GM19467 (cell line): Measurements from ENCODE around the gene SUSD3.
"Not testable (repeated sequence)": the region's sequence is repeated elsewhere in the genome, so short reads cannot be mapped to it uniquely, and the experiment has no call there.

ENCODE experiments used
- ATAC-seq: cut with Tn5 transposase; IDR thresholded peaks from one replicate; pipeline ENCODE4 v1.9.1; 2021; ENCODE audit warnings: mild to moderate bottlenecking, moderate library complexity; ENCODE audit not compliant: unreplicated experiment

The SUSD3 gene

DNA sequence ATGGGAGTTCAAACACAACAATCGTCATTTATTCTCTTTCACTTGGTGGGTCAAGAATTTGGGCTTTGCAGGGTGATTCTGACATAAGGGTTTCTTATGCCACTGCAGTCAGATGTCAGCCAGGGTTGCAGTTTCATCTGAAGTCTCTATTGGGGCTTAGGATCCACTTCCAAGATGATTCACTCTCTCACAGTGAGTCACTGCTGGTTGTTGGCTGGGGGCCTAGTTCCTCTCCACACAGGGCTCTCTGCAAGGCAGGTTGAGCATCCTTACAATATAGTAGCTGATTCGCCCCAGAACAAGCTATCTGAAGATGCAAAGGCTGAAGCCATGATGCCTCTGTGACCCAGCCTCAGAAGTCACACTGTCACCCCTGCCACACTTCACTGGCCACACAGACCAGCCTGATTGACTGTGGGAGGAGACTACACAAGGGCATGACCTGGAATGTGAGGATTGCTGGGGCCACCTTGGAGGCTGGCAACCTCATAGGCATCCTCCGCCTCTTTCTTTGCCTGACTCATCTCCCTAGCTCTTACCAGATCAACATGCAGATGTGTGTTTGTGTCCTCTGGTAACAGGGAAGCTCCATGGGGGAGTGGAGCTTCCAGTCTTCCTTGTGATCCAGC, 33.1 kb downstream of the SUSD3 start:
- no peak for ATAC-seq

DNA sequence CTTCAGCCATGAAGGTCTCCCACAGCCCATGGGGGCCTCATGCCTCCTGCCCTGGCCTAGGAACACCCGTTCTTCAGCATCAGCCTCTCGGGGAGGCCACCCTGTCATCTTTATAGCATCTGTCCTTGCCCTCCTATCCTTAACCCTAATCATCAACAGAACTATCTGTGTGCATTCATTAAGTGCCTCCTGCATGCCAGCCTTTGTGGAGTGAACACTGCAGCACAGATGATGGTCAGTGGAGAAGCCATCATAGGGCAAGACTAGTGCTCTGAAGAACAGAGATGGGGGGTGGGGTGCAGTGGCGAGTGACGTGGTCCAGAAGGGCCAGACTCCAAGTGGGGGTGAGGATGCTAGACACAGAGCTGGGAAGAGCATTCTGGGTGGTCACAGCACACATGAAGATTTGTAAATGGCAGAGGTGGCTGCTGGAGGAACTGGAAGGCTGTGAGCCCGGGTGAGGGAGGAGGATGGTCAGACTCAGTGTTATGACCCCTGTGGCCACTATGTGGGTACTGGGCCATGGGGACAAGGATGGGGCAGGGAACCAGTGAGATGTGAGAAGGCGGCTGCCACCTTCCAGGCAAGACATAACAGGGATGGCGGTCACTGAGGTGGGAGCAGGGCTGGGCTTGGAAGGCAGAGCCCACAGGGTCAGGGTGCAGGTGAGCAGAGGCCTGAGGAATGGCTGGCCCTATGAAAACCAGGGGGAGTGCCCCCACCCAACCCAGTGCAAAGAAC, 33.9 kb downstream of the SUSD3 start:
- no peak for ATAC-seq

DNA sequence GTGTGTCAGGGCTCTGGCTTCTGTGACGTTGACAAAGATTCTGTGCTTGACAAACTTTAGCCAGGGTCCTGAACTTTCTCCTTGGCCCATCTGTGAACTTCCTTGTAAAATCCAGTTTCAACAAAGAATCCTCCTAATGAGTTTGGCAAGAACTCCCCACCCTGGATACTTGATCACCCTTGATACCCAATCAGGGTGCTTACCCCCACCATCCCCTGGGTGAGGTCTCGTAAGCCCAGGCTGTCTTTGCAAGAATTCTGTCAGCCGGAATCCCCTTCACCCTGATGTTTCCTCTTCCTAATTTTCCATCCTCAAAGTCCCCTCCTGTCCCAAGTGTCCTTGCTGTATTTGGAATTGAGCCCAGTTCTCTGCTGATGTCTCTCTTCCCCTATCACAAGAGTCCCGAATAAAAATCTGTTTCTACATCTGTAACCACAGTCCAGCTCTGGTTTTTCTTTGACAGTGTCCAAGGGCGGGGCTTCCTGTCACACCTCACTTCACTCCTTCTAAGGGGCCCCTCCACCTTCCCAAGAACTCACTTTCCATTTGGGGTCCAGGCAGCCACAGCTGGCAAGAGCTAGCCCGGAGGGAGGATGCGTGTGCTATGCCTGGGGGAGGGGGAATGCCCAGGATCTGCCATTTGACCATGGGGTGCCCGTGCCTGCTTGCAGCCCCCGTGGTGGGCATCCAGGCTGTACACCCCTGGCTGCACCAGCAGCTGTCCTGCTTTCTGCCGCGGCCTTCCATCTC, 34.8 kb downstream of the SUSD3 start:
- ATAC-seq: no peak

DNA sequence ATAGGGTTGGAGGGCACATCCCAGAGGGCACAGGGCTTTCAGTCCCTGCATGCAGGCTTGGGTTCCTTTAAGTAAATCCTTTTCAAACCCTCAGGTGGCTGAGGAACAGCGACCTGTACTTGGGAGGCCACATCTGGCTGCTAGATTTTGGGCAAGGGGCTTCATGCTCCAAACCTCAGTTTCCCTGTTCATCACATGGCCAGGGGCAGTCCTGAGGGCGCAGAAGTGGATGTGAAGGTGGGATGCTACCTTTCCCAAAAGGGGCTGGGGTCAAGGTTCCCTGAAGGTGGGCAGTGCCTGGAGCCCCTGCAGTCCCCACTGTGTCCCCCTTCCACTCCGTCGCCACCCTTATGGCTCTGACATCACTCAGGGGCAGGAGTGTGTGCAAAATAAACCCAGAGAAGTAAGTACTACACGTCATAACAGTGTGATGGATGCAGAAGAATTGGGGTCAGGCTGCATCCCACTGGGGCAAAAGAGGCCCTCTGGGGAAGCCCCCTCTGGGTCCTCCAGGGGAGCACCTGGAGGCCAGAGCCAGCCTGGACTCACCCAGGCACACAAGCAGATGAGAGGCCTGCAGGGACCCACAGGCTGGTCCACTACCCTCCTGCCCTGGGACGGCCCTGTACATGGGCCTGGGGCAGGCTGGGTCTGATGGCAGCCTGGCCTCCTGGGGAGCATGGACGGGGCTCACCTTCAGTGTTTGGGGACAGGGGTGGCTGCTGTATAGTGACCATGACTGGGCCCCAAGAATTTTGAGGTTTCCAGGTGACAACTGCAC, 35.6 kb downstream of the SUSD3 start:
- ATAC-seq: no peak

DNA sequence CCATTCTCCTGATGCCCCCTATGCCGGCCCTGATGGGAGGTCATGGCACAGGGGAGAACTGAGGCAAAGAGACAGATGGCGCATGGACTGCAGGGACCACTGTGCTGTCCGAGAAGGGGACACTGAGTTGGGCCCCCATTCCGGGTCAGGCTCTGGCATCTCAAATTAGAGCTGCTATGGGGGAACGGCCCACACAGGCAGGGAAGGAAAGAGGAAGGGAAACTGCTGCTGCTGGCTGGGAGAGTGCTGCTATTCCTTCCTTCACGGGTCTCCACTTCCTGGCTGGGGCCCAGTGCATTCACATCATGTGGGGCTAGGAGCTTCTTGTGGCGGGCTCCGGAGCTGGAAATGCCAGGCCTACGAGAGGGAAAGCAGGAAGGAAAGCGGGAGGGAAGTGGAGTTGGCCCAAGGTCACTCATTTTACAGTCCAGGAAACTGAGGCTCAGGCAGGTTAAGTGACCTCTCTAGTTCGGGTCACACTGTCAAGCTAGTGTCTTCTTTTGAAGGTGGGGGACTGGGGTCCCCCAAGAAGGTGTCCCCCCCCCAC, 36.2 kb downstream of the SUSD3 start:
- no peak for ATAC-seq

DNA sequence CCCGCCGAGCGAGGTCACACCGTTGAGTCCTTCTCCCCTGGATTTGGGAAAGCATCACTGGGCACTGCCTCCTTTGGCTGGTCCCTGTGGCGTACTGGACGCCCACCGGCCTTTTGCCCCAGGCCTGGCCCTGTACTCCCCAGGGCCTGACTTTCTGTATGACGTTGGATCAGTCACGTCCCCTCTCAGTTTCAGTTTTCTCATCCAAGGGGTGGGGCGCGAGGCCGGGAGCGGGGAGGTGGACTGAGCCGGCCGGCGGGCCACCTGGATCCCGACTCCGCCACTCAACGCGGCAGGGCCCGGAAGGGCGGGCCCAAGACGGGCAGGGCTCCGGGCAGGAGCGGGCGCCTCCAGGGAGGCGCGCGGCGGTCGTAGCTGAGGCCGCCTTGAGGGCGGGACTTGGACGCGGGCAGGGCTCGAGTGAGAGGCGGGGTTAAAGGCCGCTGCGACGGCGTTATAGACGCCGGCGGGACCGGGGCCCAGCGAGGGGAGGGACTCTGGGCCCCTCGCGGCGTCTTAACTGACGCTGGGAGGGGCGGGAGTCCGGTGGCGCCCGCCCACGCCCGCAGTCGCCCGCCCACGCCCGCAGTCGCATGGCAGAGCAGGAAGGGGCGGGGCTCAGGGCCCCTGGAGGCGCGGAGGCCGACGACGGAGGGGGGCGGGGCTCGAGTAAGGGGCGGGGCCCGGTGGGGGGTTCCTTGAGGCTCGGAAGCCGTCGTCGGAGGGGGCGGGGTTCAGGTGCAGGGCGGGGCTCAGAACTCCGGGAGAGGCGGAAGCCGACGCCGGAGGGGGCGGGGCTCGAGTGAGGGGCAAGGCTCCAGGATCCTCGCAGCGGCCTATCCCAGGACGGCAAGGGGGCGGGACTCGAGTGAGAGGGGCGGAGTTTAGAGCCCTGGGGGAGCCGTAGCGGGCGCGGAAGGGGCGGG, 37.0 kb downstream of the SUSD3 start:
- peak; percentile 55 for ATAC-seq

DNA sequence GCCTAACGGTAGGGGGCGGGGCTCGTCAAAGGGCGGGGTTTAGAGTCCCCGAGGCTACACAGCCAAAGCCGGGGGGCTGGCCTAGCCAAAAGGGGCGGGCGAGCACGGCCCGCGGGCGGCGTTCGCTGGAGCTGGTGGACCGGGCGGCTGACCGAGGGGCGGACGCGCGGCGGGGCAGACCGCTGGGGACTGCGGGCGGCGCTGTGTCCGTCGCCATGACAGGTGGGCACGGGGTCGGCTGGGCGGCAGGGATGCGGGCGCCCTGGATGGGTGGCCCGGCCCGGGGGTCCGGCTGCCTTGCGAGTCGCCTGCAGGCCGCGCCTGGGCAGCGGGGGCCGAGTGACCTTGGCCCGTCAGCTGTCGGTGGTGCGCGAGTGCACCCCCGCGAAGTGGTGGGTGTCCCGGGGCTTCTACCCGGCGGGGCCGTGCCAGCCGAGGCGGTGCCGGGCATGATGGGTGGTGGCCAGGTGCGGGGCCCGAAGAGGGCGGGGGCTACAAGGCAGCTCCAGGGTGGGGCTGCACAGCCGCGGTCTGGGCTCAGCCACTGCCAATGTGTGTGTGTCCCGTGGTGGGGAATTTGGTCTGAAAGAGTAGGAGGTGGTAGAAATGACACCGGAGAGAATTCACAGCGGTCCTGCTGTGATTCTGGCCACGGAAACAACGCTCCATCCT, 37.8 kb downstream of the SUSD3 start, which contains the start of gene CARD19:
Gene CARD19, plus strand, starts transcription at position 87 of the 672 bp plus-strand sequence. Its CDS starts 129 bp downstream, at position 216.
- peak; percentile 29 for ATAC-seq

DNA sequence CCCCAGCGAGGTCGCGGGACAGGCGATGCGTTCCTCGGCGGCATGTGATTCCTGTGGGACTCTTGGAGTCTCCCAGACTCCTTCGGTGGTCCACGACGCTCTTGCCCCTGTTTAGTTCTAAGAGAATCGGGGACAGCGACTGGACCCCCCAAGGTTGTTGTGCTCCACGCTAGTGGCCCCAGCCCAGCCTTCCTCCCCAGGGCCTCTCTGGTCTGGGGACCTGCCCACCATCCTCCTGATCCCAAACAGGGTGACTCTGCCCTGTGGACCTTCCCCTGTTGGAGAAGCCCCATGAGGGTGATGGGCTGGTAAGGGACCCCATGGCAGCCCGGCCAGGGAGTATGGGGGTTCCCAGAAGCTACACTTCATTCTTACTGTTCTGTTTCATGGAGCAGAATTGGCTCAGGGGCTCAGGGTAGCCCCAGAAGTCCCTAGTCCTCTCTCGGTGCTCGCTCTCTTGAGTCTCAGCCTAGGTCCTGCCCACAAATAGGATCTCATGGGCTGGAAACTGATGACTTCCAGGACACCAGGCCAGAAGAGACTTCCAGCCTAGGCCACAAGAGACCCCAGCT, 38.4 kb downstream of the SUSD3 start:
- ATAC-seq: no peak

DNA sequence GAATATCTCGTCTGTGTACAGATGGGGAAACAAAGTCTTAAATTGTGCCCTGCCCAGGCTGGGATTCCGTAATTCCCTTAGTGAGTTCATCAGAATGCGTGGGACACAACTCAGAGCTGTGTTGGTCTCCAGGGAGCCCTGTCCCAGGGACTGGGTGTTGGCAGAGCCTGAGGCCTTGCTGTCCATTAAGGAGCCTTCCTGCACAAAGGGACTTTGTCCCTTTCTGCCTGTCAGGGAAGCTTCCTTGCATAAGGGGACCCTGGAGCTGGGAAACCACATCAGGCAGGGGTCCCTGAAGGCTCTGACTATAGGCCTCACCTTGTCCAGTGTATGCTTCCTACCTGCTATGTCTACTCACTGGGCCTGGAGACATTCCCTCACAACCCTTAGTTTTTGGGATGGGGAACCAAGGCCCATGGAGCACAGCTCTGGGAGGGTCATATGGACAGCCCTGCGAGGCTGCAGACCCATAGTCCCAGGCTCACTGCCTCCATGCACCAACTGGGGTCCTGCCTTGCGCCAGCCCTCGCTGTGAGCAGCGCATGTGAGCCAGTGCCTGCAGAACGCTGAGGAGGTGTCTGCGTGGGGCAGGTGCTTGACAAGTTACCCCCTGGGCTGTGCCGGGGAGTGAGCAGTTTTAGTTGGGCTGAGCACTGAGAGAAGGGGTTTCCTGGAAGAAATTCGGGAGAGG, 39.2 kb downstream of the SUSD3 start:
- no peak for ATAC-seq

DNA sequence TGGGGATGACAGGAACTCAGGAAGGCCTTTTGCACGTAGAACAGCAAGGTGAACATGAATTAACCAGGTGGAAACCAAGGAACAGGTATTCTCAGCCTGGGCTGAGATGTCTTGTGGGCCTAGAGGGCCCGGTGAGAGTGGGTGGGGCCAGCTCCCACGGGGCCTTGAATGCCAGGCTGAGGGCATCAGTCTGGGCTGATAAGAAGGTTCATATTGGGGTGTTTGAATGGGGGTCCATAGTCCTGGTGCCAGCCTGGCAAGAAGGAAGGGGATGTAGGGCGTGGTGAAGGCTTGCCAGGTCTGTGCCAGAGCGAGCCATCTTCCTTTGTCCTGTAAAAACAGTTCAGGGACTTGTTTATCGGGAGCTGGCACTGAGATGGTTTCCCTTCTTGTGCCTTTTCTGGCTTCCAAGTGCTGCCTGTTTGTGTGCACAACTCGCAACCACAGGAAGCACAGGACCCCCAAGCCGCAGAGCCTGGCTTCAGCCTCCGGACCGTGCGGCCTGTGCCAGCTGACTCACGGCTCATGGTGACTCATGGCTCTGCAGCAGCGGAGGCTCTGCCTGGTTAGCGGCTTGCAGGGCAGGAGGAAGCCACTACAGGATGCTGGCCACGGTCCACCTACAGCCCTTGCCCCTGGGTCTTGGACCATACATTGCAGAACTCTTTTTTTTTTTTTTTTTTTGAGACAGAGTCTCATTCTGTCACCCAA, 39.9 kb downstream of the SUSD3 start:
- no peak for ATAC-seq

DNA sequence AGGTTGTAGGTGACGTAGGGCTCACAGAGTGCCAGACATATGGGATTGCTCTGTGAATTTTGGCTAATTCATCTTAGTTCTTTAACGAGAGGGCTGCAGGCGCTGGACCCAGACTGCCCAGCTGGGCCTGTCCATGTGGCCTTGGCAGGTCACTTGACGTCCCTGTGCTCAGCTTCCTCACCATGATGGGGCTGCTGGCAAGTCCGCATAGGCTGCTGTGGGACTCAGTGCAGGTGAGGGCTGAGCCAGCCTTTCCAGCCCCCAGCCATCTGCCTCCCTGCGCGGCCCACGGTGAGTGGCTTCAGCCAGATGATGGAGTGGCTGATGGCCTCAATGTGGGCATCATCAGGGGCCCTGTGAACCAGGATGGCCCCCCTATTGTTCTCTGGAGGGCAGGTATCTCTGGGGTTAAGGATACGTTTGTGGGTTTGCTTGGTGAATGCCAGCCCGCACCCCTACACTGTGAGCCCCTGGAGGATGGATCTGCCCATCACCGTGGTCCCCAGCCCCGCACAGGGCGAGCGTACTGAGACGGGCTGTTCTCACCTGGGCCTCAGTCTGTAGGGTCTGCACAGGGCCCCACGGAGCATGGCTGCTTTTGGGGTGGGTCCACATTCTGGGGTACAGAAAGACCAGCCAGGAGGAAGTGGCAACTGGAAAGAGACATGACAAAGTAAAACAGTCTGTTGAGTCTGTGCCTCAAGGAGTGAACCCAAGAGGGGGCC, 41.2 kb downstream of the SUSD3 start:
- ATAC-seq: no peak

DNA sequence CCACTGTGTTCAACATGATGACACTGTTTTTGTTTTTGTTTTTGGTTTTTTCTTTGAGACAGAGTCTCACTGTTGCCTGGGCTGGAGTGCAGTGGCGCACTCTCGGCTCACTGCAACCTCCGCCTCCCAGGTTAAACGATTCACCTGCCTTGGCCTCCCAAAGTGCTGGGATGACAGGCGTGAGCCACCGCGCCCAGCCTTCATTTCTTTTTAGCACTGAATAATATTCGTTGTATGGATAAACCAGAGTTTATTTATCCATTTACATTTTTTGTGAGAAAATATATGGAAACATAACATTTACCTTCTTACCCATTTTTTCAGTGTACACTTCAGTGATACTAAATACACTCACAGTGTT, 41.8 kb downstream of the SUSD3 start:
- no peak for ATAC-seq

DNA sequence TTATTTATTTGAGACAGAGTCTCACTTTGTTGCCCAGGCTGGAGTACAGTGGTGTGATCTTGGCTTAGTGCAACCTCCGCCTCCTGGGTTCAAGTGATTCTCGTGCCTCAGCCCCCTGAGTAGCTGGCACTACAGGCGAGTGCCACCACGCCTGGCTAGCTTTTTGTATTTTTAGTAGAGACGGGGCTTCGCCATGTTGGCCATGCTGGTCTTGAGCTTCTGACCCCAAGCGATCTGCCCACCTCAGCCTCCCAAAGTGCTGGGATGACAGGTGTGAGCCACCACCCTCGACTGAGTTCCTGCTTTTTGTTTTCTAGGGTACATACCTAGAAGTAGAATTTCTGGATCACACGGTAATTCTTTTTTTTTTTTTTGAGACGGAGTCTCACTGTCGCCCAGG, 42.6 kb downstream of the SUSD3 start:
- ATAC-seq: not testable (repeated sequence)

DNA sequence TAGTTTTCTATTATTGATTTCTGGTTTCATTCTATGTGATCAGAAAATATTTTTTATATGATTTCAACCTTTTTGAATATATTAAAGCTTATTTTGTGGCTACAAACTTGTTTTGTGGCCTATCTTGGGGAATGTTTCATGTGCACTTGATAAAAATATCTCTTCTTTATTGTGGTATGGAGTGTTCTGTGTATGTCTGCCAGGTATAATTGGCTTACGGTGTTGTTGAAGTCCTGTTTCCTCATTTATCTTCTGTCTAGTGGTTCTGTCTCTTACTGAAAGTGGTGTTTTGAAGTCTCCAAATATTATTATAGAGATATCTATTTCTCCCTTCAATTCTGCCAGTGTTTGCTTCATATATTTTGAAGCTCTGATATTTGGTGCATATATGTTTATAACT, 47.1 kb downstream of the SUSD3 start:
- no peak for ATAC-seq

DNA sequence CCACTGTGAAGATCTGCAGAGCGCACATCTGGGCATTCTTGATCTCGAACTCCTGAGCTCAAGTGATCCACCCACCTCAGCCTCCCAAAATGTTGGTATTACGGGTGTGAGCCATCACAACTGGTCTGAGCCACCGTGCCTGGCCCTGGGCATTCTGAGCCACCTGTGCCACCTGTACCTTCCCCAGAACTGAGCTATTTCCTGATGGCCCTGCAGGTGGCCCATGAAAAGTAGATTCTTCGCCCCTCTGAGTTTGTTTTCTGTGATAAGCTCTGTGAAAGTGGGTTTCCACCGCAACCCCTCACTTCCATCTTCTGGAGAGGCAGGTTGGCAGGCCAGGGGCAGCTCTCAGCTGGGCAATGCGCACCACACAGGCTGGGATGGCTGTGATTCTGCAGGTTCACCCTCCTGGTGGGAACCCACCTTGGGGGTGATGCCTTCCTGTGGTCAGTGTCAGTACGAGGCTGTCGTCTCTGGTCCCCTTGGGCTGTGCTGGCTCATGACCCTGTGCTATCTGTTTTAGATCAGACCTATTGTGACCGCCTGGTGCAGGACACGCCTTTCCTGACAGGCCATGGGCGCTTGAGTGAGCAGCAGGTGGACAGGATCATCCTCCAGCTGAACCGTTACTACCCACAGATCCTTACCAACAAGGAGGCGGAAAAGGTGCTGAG, 48.8 kb downstream of the SUSD3 start:
- no peak for ATAC-seq

DNA sequence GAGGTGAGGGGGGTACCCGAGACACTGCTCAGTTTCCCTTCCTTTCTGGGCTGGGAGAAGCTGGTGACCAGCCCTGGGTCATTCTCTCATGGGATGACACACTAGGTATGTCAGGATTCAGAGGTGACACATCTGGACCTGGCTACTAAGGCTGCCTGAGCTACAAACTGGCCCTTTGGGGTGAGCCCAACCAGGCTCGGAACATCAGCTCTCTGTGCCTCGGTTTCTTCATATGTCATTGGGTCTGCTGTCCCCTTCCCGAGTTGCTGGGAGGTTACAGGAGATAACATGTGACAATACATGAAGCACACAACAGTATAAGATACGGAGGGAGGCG, 49.3 kb downstream of the SUSD3 start:
- ATAC-seq: no peak
